ENCODE data around the gene IGSF11.
"Not testable (repeated sequence)": the region's sequence is repeated elsewhere in the genome, so short reads cannot be mapped to it uniquely, and the experiment has no call there.

IGSF11 gene

GRCh38 chr3:118889691-118890090 lies 145.0 kb downstream of the IGSF11 start:
- Histone ChIP-seq H3K9me3 (ENCODE audit: control insufficient read depth, low read length) (no peaks in the 10 kb centered on the region), H3K4me1 (ENCODE audit: control insufficient read depth, insufficient read depth, low read length) (no peaks in the 10 kb centered on the region), H3K27me3 (ENCODE audit: control insufficient read depth, insufficient read depth, low read length, poor library complexity, severe bottlenecking) (no peaks in the 10 kb centered on the region), H3K4me3 (ENCODE audit: insufficient read depth, low read depth, low read length) (no peak overlapping the region), H3K27ac (ENCODE audit: insufficient read depth, low read depth, low read length, poor library complexity, severe bottlenecking) (no peak overlapping the region), H3K36me3 (ENCODE audit: control insufficient read depth, insufficient read depth, low read length) (no peaks in the 10 kb centered on the region)

DNA sequence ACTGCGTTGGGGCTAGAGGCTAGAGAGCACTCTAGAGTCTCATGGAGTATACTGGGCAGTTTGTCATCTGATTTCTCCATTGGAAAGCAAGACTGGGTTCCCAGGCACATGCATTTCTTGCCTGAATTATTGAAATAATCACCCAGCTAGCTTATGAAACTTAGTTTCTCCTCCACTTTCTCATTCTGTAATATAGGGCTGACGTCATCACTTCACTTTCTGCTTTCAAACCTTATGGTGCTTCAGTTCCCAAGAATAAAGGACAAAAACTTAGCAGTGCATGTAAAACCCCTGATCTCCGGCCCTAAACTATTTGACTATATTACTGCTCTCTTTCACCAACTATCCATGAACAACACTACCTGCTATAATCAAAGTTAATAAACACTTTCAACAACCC lies 147.9 kb downstream of the IGSF11 start:
- Histone ChIP-seq H3K4me3 (ENCODE audit: insufficient read depth, low read depth, low read length) (no peak overlapping the region), H3K27ac (ENCODE audit: insufficient read depth, low read depth, low read length, poor library complexity, severe bottlenecking) (no peak overlapping the region), H3K4me1 (ENCODE audit: control insufficient read depth, insufficient read depth, low read length) (no peaks in the 10 kb centered on the region), H3K27me3 (ENCODE audit: control insufficient read depth, insufficient read depth, low read length, poor library complexity, severe bottlenecking) (no peaks in the 10 kb centered on the region), H3K9me3 (ENCODE audit: control insufficient read depth, low read length) (no peaks in the 10 kb centered on the region), H3K36me3 (ENCODE audit: control insufficient read depth, insufficient read depth, low read length) (no peaks in the 10 kb centered on the region)
- 87 to 93% methylated on average over 3 of the region's 3 CpGs for WGBS, 2 experiments

- H3K9me3 ChIP-seq (ENCODE audit: control insufficient read depth, low read length), result no peaks in the 10 kb centered on the region
- 0 to 9% methylated on average over 2 to 3 of the region's 3 CpGs for WGBS, 2 experiments
- no peaks in the 10 kb centered on the region for H3K27me3 ChIP-seq (ENCODE audit: control insufficient read depth, insufficient read depth, low read length, poor library complexity, severe bottlenecking)
- H3K4me3 ChIP-seq (ENCODE audit: insufficient read depth, low read depth, low read length), result no peak overlapping the region
- no peaks in the 10 kb centered on the region for H3K36me3 ChIP-seq (ENCODE audit: control insufficient read depth, insufficient read depth, low read length)
- no peak overlapping the region for H3K27ac ChIP-seq (ENCODE audit: insufficient read depth, low read depth, low read length, poor library complexity, severe bottlenecking)
- no peaks in the 10 kb centered on the region for H3K4me1 ChIP-seq (ENCODE audit: control insufficient read depth, insufficient read depth, low read length)
Measured at GRCh38 chr3:118884748-118885206, 149.9 kb downstream of the IGSF11 start.

DNA sequence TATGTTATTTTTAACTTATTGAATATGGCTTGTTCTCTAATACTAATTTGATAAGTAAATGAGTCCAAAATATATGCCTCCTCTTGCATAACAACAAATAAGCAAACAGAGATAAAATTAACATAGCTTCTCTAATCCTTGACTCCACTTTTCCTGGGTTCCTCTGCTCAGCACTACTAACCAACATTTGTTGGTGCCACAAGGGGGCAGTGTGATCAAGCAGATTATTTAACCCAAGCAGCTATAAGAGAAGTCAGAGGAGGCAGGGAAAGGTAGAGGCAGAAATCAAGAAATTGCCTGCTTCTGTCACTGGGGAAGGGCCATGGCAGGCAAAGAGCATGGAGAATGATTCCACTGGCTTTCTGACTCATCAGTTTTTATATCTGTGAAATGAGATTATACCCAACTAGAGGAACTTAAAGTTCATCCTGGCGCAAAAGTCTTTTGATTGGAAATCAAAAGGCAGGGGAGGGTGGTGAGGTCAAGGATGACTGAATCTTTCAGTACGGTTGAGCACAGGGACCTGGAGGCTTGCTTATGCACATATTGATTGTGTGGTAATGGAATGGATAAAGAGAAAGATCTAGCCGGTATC lies 152.2 kb downstream of the IGSF11 start:
- WGBS, 2 experiments, result 88 to 89% methylated on average over 3 of the region's 3 CpGs
- H3K4me1 ChIP-seq (ENCODE audit: control insufficient read depth, insufficient read depth, low read length), result no peaks in the 10 kb centered on the region
- H3K4me3 ChIP-seq (ENCODE audit: insufficient read depth, low read depth, low read length), result no peak overlapping the region
- H3K27ac ChIP-seq (ENCODE audit: insufficient read depth, low read depth, low read length, poor library complexity, severe bottlenecking), result no peak overlapping the region
- no peaks in the 10 kb centered on the region for H3K36me3 ChIP-seq (ENCODE audit: control insufficient read depth, insufficient read depth, low read length)
- no peaks in the 10 kb centered on the region for H3K9me3 ChIP-seq (ENCODE audit: control insufficient read depth, low read length)
- H3K27me3 ChIP-seq (ENCODE audit: control insufficient read depth, insufficient read depth, low read length, poor library complexity, severe bottlenecking), result no peaks in the 10 kb centered on the region

GRCh38 chr3:118868051-118868450 lies 166.6 kb downstream of the IGSF11 start:
- no peaks in the 10 kb centered on the region for H3K27me3 ChIP-seq (ENCODE audit: control insufficient read depth, insufficient read depth, low read length, poor library complexity, severe bottlenecking)
- H3K4me3 ChIP-seq (ENCODE audit: insufficient read depth, low read depth, low read length), result no peak overlapping the region

GRCh38 chr3:118863731-118864322 lies 170.8 kb downstream of the IGSF11 start:
- Histone ChIP-seq H3K36me3 (ENCODE audit: control insufficient read depth, insufficient read depth, low read length) (no peaks in the 10 kb centered on the region), H3K4me1 (ENCODE audit: control insufficient read depth, insufficient read depth, low read length) (no peaks in the 10 kb centered on the region), H3K9me3 (ENCODE audit: control insufficient read depth, low read length) (no peaks in the 10 kb centered on the region), H3K27me3 (ENCODE audit: control insufficient read depth, insufficient read depth, low read length, poor library complexity, severe bottlenecking) (no peaks in the 10 kb centered on the region), H3K4me3 (ENCODE audit: insufficient read depth, low read depth, low read length) (no peak overlapping the region), H3K27ac (ENCODE audit: insufficient read depth, low read depth, low read length, poor library complexity, severe bottlenecking) (no peak overlapping the region)
- 66 to 70% methylated on average over 1 of the region's 1 CpG for WGBS, 2 experiments

More at GRCh38 chr3:118868051-118868450, 166.6 kb downstream of the IGSF11 start:
- H3K9me3 ChIP-seq (ENCODE audit: control insufficient read depth, low read length), result no peaks in the 10 kb centered on the region
- no peak overlapping the region for H3K27ac ChIP-seq (ENCODE audit: insufficient read depth, low read depth, low read length, poor library complexity, severe bottlenecking)
- no peaks in the 10 kb centered on the region for H3K36me3 ChIP-seq (ENCODE audit: control insufficient read depth, insufficient read depth, low read length)
- H3K4me1 ChIP-seq (ENCODE audit: control insufficient read depth, insufficient read depth, low read length), result no peaks in the 10 kb centered on the region

GRCh38 chr3:118859950-118860349 lies 174.7 kb downstream of the IGSF11 start:
- Histone ChIP-seq H3K9me3 (ENCODE audit: control insufficient read depth, low read length) (no peaks in the 10 kb centered on the region), H3K27ac (ENCODE audit: insufficient read depth, low read depth, low read length, poor library complexity, severe bottlenecking) (no peak overlapping the region), H3K4me1 (ENCODE audit: control insufficient read depth, insufficient read depth, low read length) (no peaks in the 10 kb centered on the region), H3K27me3 (ENCODE audit: control insufficient read depth, insufficient read depth, low read length, poor library complexity, severe bottlenecking) (no peaks in the 10 kb centered on the region), H3K4me3 (ENCODE audit: insufficient read depth, low read depth, low read length) (no peak overlapping the region), H3K36me3 (ENCODE audit: control insufficient read depth, insufficient read depth, low read length) (no peaks in the 10 kb centered on the region)
- WGBS, 2 experiments, result 83 to 93% methylated on average over 1 of the region's 1 CpG

DNA sequence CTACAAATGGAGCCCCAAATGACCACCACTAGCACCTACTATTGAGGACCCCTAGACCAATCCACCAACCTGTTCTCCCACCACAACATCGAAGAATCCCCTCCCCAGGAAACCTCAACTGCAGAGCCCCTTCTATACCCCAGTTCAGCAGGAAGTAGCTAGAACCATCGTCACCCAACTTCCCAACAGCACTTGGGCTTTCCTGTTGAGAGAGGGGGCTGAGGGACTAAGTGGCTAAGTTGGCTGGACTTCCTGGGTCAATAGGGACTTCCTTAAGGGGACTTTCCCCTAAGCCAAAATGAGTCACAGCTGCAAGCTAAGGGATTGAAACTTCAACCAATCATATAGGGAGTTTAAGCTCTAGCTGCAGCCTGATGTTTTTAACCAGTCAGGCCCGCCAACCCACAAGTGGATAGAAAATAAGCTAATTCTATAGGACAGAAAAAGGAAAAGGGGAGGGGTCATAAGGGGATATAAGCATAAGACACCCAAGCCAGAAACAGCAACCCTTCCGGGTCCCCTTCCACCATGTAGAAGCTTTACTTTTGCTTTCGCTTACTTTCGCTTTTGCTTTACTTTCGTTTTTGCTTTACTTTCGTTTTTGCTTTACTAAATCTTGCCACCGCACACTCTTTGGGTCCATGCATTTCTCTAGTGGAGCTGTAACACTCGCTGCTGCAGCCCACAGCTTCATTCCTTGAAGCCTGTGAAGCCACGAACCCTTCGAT lies 183.0 kb downstream of the IGSF11 start:
- not testable (repeated sequence) for H3K4me3 ChIP-seq (ENCODE audit: insufficient read depth, low read depth, low read length); H3K27me3 ChIP-seq (ENCODE audit: control insufficient read depth, insufficient read depth, low read length, poor library complexity, severe bottlenecking); H3K4me1 ChIP-seq (ENCODE audit: control insufficient read depth, insufficient read depth, low read length); H3K9me3 ChIP-seq (ENCODE audit: control insufficient read depth, low read length); H3K36me3 ChIP-seq (ENCODE audit: control insufficient read depth, insufficient read depth, low read length); H3K27ac ChIP-seq (ENCODE audit: insufficient read depth, low read depth, low read length, poor library complexity, severe bottlenecking)
- WGBS, 2 experiments, result 94 to 96% methylated on average over 12 of the region's 12 CpGs

DNA sequence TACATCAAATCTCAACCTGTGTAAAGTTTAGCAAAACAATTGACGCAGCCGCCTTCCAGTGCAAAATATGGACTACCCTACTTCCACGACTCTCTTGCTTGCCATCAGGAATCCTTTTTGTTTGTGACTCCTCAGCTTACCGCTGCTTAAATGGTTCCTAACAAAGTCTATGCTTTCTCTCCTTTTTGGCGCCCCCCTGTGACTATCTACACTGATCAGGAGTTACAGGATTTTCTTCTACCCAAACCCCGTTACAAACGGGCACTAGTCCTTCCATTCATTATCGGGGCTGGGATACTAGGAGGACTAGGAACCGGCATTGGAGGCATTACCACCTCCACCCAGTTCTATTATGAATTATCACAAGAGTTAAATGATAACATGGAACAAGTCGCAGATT lies 184.0 kb downstream of the IGSF11 start:
- Histone ChIP-seq H3K36me3 (ENCODE audit: control insufficient read depth, insufficient read depth, low read length) (no peaks in the 10 kb centered on the region), H3K9me3 (ENCODE audit: control insufficient read depth, low read length) (no peaks in the 10 kb centered on the region), H3K4me1 (ENCODE audit: control insufficient read depth, insufficient read depth, low read length) (no peaks in the 10 kb centered on the region), H3K27ac (ENCODE audit: insufficient read depth, low read depth, low read length, poor library complexity, severe bottlenecking) (no peak overlapping the region), H3K4me3 (ENCODE audit: insufficient read depth, low read depth, low read length) (no peak overlapping the region), H3K27me3 (ENCODE audit: control insufficient read depth, insufficient read depth, low read length, poor library complexity, severe bottlenecking) (no peaks in the 10 kb centered on the region)
- 91 to 93% methylated on average over 10 of the region's 10 CpGs for WGBS, 2 experiments

All from ectodermal cell (in vitro differentiated cells).